ENCODE data around the gene PLCG2.

The PLCG2 gene

DNA sequence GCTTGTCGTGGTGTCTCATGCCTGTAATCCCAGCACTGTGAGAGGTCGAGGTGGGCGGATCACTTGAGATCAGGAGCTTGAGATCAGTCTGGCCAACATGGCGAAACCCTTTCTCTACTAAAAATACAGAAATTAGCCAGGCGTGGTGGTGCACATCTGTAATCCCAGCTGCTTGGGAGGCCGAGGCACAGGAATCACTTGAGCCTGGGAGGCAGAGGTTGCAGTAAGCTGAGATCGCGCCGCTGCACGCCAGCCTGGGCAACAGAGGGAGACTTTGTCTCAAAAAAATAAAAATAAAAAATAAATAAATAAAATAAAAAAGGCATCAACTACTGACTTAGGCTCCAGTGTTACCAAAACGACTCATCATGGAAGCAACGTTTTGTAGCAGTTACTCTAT is 115.5 kb downstream of the PLCG2 start:
- Histone ChIP-seq H3K36me3 (ENCODE audit: low read length) (peaks cover 58% of the 10 kb centered on the region), H3K79me2 (ENCODE audit: insufficient read depth, low read length) (peaks cover 7% of the 10 kb centered on the region; the same call in 1 of the 2 replicates)
- TF ChIP-seq, protein P1, sequence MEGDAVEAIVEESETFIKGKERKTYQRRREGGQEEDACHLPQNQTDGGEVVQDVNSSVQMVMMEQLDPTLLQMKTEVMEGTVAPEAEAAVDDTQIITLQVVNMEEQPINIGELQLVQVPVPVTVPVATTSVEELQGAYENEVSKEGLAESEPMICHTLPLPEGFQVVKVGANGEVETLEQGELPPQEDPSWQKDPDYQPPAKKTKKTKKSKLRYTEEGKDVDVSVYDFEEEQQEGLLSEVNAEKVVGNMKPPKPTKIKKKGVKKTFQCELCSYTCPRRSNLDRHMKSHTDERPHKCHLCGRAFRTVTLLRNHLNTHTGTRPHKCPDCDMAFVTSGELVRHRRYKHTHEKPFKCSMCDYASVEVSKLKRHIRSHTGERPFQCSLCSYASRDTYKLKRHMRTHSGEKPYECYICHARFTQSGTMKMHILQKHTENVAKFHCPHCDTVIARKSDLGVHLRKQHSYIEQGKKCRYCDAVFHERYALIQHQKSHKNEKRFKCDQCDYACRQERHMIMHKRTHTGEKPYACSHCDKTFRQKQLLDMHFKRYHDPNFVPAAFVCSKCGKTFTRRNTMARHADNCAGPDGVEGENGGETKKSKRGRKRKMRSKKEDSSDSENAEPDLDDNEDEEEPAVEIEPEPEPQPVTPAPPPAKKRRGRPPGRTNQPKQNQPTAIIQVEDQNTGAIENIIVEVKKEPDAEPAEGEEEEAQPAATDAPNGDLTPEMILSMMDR (IDR thresholded peaks at IDR 0.05; ENCODE audit: insufficient read depth, low read length, poor library complexity, severe bottlenecking) = no peak
- no peak for TF ChIP-seq EZH2phosphoT487 (conservative IDR thresholded peaks at IDR 0.05; ENCODE audit: low read length)

DNA sequence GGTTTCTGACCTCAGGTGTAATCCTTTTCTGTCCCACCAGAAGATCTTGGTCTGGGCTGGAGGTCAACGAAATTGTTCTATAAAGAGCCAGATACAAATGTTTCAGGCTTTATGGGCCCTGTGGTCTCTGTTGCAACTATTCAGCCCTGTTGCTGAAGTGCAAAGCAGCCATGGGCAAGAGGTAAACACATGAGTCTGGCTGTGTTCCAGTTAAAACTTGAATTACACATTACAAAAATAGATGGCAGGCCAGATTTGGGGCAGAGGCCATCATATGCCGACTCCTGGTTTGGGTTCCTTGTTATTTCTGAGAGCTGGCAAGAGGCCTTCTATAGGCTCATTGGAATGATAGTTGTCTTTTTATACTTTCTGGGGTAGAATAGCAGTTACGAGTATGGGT is 117.8 kb downstream of the PLCG2 start:
- H3K27me3 ChIP-seq (ENCODE audit: low read length) = no peaks in the 10 kb centered on the region
- H3K4me3 ChIP-seq (ENCODE audit: insufficient read depth, low read length, poor library complexity, severe bottlenecking) = no peak overlapping the region
- no peak overlapping the region for H3K4me2 ChIP-seq (ENCODE audit: low read depth, low read length, poor library complexity, severe bottlenecking)
- no peak overlapping the region for H3K27ac ChIP-seq (ENCODE audit: low read depth, low read length)
- no peaks in the 10 kb centered on the region for H3K9me3 ChIP-seq (ENCODE audit: insufficient read depth, low read length)
- H3K79me2 ChIP-seq (ENCODE audit: insufficient read depth, low read length) = peaks cover 14% of the 10 kb centered on the region
- H4K20me1 ChIP-seq (ENCODE audit: low read depth, low read length) = no peaks in the 10 kb centered on the region; the same call in none of the 2 replicates
- H3K9ac ChIP-seq (ENCODE audit: low read length) = no peak overlapping the region
- no peak for TF ChIP-seq EZH2phosphoT487 (conservative IDR thresholded peaks at IDR 0.05; ENCODE audit: low read length)
- TF ChIP-seq, protein P1 (IDR thresholded peaks at IDR 0.05; ENCODE audit: insufficient read depth, low read length, poor library complexity, severe bottlenecking) = no peak
- H3K36me3 ChIP-seq (ENCODE audit: low read length) = peaks cover 66% of the 10 kb centered on the region
- no peaks in the 10 kb centered on the region for H3K9me2 ChIP-seq (replicated peaks; ENCODE audit: insufficient read depth, low read length)
- H2AFZ ChIP-seq (ENCODE audit: low read depth, low read length, severe bottlenecking) = no peak overlapping the region
- H3F3A ChIP-seq (ENCODE audit: insufficient read depth) = 0 out of 2 replicates have a peak, but pooled peaks cover 4% of the 10 kb centered on the region

More for the DNA sequence above, 115.5 kb downstream of the PLCG2 start:
- no peaks in the 10 kb centered on the region for H3K9me3 ChIP-seq (ENCODE audit: insufficient read depth, low read length)
- no peaks in the 10 kb centered on the region for H3K9me2 ChIP-seq (replicated peaks; ENCODE audit: insufficient read depth, low read length)
- no peak overlapping the region for H3K4me3 ChIP-seq (ENCODE audit: insufficient read depth, low read length, poor library complexity, severe bottlenecking)
- H3K27ac ChIP-seq (ENCODE audit: low read depth, low read length) = no peak overlapping the region
- no peaks in the 10 kb centered on the region; the same call in 1 of the 2 replicates for H4K20me1 ChIP-seq (ENCODE audit: low read depth, low read length)
- H3K4me2 ChIP-seq (ENCODE audit: low read depth, low read length, poor library complexity, severe bottlenecking) = no peak overlapping the region
- 0 out of 2 replicates have a peak, but pooled peaks cover 7% of the 10 kb centered on the region for H3F3A ChIP-seq (ENCODE audit: insufficient read depth)
- H2AFZ ChIP-seq (ENCODE audit: low read depth, low read length, severe bottlenecking) = no peak overlapping the region
- H3K9ac ChIP-seq (ENCODE audit: low read length) = no peak overlapping the region
- H3K27me3 ChIP-seq (ENCODE audit: low read length) = no peaks in the 10 kb centered on the region

DNA sequence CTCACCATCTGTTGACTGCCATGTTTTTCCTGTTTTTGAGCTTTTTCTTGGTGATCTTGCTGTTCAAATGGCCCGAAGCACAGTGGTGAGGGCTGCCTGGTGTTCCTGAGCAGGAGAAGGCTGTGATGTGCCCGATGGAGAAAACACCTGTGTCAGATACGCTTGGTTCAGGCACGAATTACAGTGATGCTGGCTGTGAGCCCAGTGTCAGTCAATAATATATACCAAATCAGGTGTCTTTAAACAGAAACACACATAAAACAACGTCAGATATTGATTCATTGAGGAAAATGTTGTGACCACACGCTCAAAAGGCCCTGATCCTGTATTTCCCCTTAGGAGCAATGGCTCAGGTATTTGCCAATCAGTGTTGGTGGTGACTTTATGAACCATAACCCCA is 120.5 kb downstream of the PLCG2 start:
- TF ChIP-seq, protein P1 (IDR thresholded peaks at IDR 0.05; ENCODE audit: insufficient read depth, low read length, poor library complexity, severe bottlenecking) = no peak
- TF ChIP-seq EZH2phosphoT487 (conservative IDR thresholded peaks at IDR 0.05; ENCODE audit: low read length) = no peak
- Histone ChIP-seq H2AFZ (ENCODE audit: low read depth, low read length, severe bottlenecking) (no peak overlapping the region), H3K9me2 (replicated peaks; ENCODE audit: insufficient read depth, low read length) (no peaks in the 10 kb centered on the region), H3K36me3 (ENCODE audit: low read length) (peaks cover 57% of the 10 kb centered on the region), H3K79me2 (ENCODE audit: insufficient read depth, low read length) (peaks cover 10% of the 10 kb centered on the region; the same call in 1 of the 2 replicates), H3F3A (ENCODE audit: insufficient read depth) (0 out of 2 replicates have a peak, but pooled peaks cover 3% of the 10 kb centered on the region), H3K27ac (ENCODE audit: low read depth, low read length) (no peak overlapping the region), H3K4me3 (ENCODE audit: insufficient read depth, low read length, poor library complexity, severe bottlenecking) (no peak overlapping the region), H3K9ac (ENCODE audit: low read length) (no peak overlapping the region), H3K9me3 (ENCODE audit: insufficient read depth, low read length) (no peaks in the 10 kb centered on the region), H3K27me3 (ENCODE audit: low read length) (no peaks in the 10 kb centered on the region), H4K20me1 (ENCODE audit: low read depth, low read length) (no peaks in the 10 kb centered on the region; the same call in 1 of the 2 replicates), H3K4me2 (ENCODE audit: low read depth, low read length, poor library complexity, severe bottlenecking) (no peak overlapping the region)
